Endodermal cell (in vitro differentiated cells): ENCODE data around the gene RUBCNL. TPM values are rescaled to one million over a fixed set of nuclear protein-coding genes. Genes with fewer than 3 reads are reported as not detected.

Experiments
- DNase-seq: peaks from one replicate; pipeline ENCODE4 v3.0.0-alpha.2; 2017
- H3K27ac ChIP-seq: 2 replicates; pipeline ENCODE4 v1.5.1; 2013; ENCODE audit warnings: mild to moderate bottlenecking, low read depth, low read length, moderate library complexity
- H3K27me3 ChIP-seq: 2 replicates; pipeline ENCODE4 v1.6.1; 2013; ENCODE audit warnings: mild to moderate bottlenecking, low read length, moderate library complexity; ENCODE audit not compliant: insufficient read depth, control insufficient read depth, poor library complexity, severe bottlenecking
- H3K36me3 ChIP-seq: 2 replicates; pipeline ENCODE4 v1.7.0; 2013; ENCODE audit warnings: mild to moderate bottlenecking, low read length, moderate library complexity; ENCODE audit not compliant: control insufficient read depth, insufficient read depth
- H3K4me1 ChIP-seq: one replicate; pipeline ENCODE4 v1.7.0; 2013; ENCODE audit warnings: low read length; ENCODE audit not compliant: control insufficient read depth, insufficient read depth
- H3K4me3 ChIP-seq: 2 replicates; pipeline ENCODE4 v1.5.1; 2013; ENCODE audit warnings: mild to moderate bottlenecking, low read length, moderate library complexity
- H3K9ac ChIP-seq: 2 replicates; pipeline ENCODE4 v1.6.1; 2013; ENCODE audit warnings: mild to moderate bottlenecking, low read length, moderate library complexity; ENCODE audit not compliant: poor library complexity, severe bottlenecking; ENCODE audit errors: extremely low read depth
- H3K9me3 ChIP-seq: 2 replicates; pipeline ENCODE4 v1.6.1; 2013; ENCODE audit warnings: mild to moderate bottlenecking, low read length, moderate library complexity; ENCODE audit not compliant: control insufficient read depth
- H3K27ac Mint-ChIP-seq: 2 replicates; pipeline ENCODE4 v1.8.0; 2020; ENCODE audit warnings: mixed read lengths
- H3K27me3 Mint-ChIP-seq: 2 replicates; pipeline ENCODE4 v1.8.0; 2021; ENCODE audit warnings: mild to moderate bottlenecking, mixed read lengths; ENCODE audit not compliant: insufficient read depth
- H3K36me3 Mint-ChIP-seq: 2 replicates; pipeline ENCODE4 v1.8.0; 2020; ENCODE audit warnings: low read depth, mixed read lengths
- H3K4me1 Mint-ChIP-seq: 2 replicates; pipeline ENCODE4 v1.8.0; 2020; ENCODE audit warnings: mixed read lengths
- H3K4me3 Mint-ChIP-seq: 2 replicates; pipeline ENCODE4 v1.8.0; 2020; ENCODE audit warnings: mild to moderate bottlenecking, moderate library complexity, mixed read lengths
- H3K9me3 Mint-ChIP-seq: 2 replicates; pipeline ENCODE4 v1.8.0; 2020; ENCODE audit warnings: mild to moderate bottlenecking, mixed read lengths
- CTCF ChIP-seq: fragments of 200-600 bp; sonication (generic); conservative IDR thresholded peaks from 2 replicates; pipeline ENCODE4 v1.5.0; 2021; ENCODE audit warnings: antibody characterized with exemption, mild to moderate bottlenecking
- WGBS, 2 experiments: methylation state at CpG; one replicate each; pipeline versions ENCODE4 v1.1.5 to v1.1.7; 2013; ENCODE audit warnings: missing lambda C conversion rate in 2 of 2, mixed read lengths in 1 of 2; ENCODE audit not compliant: insufficient coverage in 1 of 2, insufficient read length in 1 of 2; 5-methylcytosine and 5-hydroxymethylcytosine counted together
- total RNA-seq, 2 donors: library from RNA; stranded (reverse); fragmentation: NEBNext Ultra II Directional in 1 of 2; extraction: Animal tissue kit (Norgen Biotek cat#: 25700) in 1 of 2; gene quantifications; 2 replicates in 1 of 2; 3 replicates in 1 of 2; pipeline ENCODE4 v1.2.1, GENCODE V29; 2021

Gene RUBCNL
- total RNA-seq, 2 donors from 2014 or later: 3.1 to 3.6 TPM

GRCh38 chr13:46401432-46401831 is 14.4 kb upstream of the RUBCNL start:
- Mint-ChIP-seq H3K4me3 (no peak overlapping the region), H3K36me3 (peaks cover 3% of the 10 kb centered on the region), H3K27me3 (peaks cover 17% of the 10 kb centered on the region), H3K9me3 (peaks cover 15% of the 10 kb centered on the region), H3K27ac (no peak overlapping the region), H3K4me1 (peaks cover 18% of the 10 kb centered on the region)
- Histone ChIP-seq H3K9me3 (peaks cover 20% of the 10 kb centered on the region), H3K4me3 (no peak overlapping the region), H3K27me3 (peaks cover 19% of the 10 kb centered on the region), H3K4me1 (no peaks in the 10 kb centered on the region), H3K27ac (no peak overlapping the region), H3K9ac (no peak overlapping the region), H3K36me3 (no peaks in the 10 kb centered on the region)
- TF ChIP-seq CTCF: no peak
- DNase-seq: no peak
- 82 to 83% methylated on average over 1 of the region's 1 CpG for WGBS, 2 experiments

GRCh38 chr13:46396341-46396740 is 9.3 kb upstream of the RUBCNL start:
- H3K4me3 Mint-ChIP-seq: no peak overlapping the region
- no peak overlapping the region for H3K27ac Mint-ChIP-seq
- H3K9me3 Mint-ChIP-seq: no peaks in the 10 kb centered on the region
- Histone ChIP-seq H3K9me3 (no peaks in the 10 kb centered on the region), H3K4me3 (no peak overlapping the region), H3K27ac (no peak overlapping the region), H3K27me3 (peaks cover 16% of the 10 kb centered on the region), H3K4me1 (no peaks in the 10 kb centered on the region), H3K36me3 (no peaks in the 10 kb centered on the region), H3K9ac (no peak overlapping the region)
- DNase-seq: no peak
- no peak for TF ChIP-seq CTCF
- H3K27me3 Mint-ChIP-seq: peaks cover 15% of the 10 kb centered on the region
- H3K4me1 Mint-ChIP-seq: peaks cover 12% of the 10 kb centered on the region
- H3K36me3 Mint-ChIP-seq: no peaks in the 10 kb centered on the region

GRCh38 chr13:46392967-46393366 is 5.9 kb upstream of the RUBCNL start:
- Mint-ChIP-seq H3K36me3 (no peaks in the 10 kb centered on the region), H3K27ac (no peak overlapping the region), H3K27me3 (peaks cover 28% of the 10 kb centered on the region), H3K4me3 (no peak overlapping the region), H3K9me3 (no peaks in the 10 kb centered on the region), H3K4me1 (peaks cover 12% of the 10 kb centered on the region)
- H3K9ac ChIP-seq: no peak overlapping the region
- no peaks in the 10 kb centered on the region for H3K9me3 ChIP-seq
- no peak overlapping the region for H3K27ac ChIP-seq
- TF ChIP-seq CTCF: no peak
- H3K4me3 ChIP-seq: no peak overlapping the region
- H3K36me3 ChIP-seq: no peaks in the 10 kb centered on the region
- no peak for DNase-seq
- H3K27me3 ChIP-seq: peaks cover 25% of the 10 kb centered on the region
- 96 to 100% methylated on average over 1 to 2 of the region's 2 CpGs for WGBS, 2 experiments
- H3K4me1 ChIP-seq: no peaks in the 10 kb centered on the region
